Esophagus mucosa (tissue), 1 donor: Measurements from ENCODE around the gene MAST4. TPM values are rescaled to one million over a fixed set of nuclear protein-coding genes. Genes with fewer than 3 reads are reported as not detected.

Experiments
- ATAC-seq: fragments of 200-7000 bp; cut with Tn5 transposase; one replicate; pipeline ENCODE4 v1.9.1; 2020
- total RNA-seq: library from RNA; stranded (reverse); gene quantifications from one replicate; pipeline ENCODE4 v1.2.4, GENCODE V29; 2023
- donor health status: DM: yes; HTN: yes; CAD: no.

MAST4 gene
- total RNA-seq, 1 donor from 2014 or later: 106 TPM

DNA sequence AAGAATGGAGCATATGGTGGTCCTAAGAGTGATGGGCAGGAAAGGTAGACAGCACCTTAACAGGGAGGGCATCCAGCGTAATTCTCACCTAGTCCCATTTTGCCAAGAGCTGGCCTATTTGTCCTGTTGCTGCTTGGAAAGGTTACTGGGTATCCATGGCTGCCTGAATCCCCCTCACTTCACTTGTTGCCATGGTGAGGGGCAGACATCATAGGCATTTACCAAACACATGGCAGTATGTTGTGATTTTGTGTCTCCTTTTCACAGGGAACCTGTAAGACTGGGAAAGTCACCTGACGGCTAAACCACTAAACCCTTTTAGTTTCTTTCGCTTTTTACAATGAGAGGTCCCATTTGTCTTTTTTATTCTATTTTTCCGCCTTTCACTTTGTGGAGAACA is 373.3 kb downstream of the MAST4 start:
- ATAC-seq: no peak

DNA sequence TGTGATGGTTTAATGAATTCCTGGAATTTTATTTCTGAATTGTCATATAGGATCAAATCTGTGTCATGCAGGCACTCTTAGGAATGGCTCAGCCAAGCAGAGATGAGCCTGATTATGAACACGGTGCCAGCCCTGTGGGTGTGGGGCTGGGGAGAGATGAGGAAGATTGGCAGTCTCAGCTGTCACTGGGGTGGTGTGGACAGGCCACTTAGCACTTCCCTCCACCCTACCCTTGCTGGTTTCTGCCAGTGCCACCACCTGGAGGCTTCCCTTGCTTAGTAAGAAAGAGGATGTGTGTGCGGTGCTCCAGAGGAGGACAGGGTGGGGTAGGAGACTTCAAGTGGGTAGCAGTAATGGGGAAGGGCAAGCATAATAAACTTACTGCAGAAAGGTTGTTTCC is 373.8 kb downstream of the MAST4 start:
- no peak for ATAC-seq

DNA sequence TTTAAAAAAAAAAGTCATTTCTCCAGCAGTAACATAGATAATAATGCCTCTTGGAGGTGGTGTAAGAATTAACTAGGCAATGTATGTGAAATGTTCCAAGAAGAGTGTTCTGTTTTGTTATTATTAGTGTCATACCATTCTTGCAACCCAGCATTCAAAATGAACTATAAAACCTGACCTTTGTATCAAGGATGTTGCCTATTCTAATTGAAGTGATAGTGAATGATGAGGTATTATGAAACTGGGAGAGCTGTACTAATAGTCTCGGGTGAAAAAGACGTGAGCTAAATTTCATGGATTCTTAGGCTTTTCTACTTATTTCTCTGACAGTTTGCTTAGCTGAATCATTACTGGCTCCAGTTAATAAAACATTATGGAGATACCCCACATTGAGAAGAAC is 375.8 kb downstream of the MAST4 start:
- ATAC-seq: no peak

DNA sequence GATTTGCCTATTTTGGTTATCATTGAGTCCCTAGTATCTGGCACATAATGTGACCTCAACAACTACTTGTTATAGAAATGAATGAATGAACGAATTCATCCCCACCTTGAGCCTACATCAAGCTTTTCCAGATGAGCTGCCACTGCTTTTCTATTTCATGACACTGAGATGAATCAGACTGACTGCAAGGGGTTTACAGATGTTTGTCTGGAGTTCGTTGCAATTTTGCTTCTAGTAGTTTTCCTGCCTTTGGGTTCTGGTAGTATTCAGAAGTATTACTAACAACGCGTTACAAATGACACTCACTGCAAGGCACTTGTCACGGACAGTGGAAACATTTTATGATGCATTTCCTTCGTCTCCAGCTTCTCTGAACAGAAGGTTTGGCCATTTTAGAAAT is 378.1 kb downstream of the MAST4 start:
- no peak for ATAC-seq

DNA sequence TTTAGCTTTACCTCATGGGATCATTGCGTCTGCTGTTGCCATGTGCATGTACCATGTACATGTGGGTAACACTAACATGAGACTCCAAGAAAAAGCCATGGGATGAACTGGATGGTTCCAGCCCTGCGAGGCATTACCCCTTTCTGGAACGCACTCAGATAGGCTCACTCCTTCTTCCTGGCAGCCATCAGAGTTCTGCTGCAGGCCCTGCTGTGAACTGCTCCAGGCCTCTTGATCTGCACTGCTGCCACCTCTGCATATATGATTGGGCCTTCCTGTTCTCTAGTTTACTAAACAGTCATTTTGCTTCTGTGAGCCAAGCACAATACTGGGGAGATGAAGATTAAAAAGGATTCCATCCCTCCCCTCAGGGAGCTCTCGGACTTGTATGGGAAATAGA is 379.9 kb downstream of the MAST4 start:
- no peak for ATAC-seq

DNA sequence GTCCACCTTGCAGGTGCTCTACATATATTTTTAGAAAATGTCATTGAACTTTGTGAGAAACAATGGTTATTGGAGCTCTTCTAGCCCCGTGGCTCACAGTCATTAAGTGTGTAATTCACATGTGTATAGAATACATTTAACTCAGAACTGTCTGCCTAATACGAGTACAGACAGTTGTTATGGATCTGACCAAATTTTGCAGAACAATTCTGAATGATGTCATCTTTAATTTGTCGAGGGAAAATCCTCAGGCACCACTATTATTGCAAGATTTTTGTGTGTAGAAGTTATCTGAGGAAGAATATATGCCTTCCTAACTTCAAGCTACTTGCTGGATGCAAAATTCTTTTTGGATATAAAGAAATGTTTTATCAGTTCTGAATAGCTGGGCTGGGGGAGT is 383.5 kb downstream of the MAST4 start:
- no peak for ATAC-seq

DNA sequence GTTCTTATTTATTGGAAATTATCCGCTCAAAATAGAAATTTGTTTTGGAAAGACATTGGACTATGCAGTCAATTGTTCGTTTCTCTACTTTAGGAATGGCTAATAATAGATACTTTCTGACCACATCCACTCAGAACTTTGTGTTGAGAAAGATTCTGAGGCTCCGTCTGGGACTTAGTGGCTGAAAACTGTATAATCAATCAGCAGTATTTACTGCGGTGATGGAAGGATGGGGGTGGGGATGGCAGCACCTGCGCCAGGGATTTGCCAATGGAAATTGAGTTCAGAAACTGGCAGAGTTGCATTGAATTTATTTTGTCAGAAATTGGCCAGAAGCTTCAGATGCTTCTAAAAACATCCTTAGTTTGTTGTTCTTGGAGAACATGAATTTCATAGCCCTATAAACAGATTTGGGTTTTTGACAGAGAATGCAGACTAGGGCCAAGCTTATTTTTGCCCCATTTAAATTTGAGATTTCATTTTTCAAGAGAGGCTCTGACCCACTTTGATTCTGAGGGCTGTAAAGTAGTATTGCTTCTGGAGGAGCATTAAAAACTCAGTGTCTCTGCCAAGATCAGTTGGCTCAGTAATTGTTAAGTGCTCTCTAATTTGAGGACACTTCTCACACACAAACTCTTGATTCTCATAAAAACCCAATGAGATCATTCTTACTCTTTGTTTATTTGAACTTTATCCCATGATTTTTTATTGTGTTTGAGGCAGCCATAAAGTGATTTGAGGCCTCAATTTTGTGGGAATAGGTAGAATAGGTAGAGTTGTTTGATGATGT is 385.3 kb downstream of the MAST4 start:
- ATAC-seq: no peak

DNA sequence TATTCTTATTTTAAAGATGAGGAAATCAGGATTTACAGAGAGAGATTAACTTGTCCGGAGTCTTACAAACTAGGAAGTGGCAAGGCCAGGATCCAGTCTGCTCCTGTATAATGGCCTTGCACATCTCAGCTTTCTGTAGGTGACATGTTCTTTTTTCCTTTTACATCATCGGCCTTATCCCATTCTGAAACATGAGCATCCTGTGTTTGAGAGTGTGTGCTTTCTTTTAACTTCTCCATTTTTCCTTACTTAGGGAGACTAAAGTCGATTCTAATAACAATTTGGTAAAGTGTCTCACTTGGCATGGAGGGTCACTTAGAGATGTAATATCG is 385.8 kb downstream of the MAST4 start:
- no peak for ATAC-seq

DNA sequence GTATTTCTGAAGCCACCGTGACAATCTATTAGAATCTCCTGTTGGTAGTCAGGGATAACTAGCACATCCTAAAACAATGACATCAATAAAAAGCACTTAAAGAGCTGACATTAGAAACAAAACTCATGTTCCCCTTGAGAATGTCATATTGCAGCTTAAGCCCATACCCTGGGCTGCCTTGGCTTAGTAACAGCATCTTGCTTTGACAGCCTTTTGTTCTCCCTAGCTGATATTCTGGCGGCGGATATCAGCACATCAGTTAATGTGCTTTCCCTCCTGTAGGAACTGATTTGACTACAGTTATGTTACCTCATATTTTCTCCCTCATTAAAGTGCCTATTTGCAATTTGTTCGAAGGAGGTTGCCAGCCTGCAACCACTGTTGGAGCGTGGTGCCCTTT is 386.3 kb downstream of the MAST4 start:
- no peak for ATAC-seq

DNA sequence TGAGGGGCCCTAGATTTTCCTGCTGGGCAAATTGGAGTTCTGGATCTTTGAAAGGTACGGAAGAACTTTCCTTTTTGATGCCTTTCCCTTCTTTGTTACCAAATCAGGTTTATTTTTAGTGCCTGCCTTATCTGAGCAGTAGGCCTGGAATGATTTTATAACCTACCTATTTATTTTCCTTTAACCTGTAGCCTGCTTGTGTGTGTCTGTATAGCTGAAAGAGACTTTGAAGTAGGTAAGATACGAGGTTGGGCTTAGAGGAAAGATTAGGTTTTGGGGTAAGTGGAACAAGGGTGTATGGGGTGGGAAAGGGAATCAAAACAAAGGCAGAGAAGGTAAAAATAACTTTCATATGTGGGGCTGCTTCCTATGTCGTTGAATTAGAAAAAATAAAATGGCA is 389.2 kb downstream of the MAST4 start:
- no peak for ATAC-seq

DNA sequence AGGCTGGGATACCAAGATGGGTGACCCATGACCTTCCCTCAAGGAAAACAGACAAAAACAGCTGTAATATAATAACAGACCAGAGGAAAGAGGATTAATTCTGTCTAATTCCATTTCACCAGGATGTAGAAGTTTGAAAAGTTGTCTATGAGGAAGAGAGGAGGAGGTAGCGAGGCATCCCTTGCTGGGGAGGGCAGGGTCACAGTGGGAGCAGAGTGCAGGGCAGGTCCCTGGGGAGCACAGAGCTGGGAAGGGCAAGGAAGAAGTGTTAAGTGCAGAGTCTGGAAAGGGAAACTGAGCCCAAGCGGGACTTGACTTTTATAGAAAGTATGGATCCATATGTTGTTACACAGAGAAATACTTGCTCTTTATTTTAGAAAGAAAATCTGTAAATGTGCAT is 389.8 kb downstream of the MAST4 start:
- no peak for ATAC-seq

DNA sequence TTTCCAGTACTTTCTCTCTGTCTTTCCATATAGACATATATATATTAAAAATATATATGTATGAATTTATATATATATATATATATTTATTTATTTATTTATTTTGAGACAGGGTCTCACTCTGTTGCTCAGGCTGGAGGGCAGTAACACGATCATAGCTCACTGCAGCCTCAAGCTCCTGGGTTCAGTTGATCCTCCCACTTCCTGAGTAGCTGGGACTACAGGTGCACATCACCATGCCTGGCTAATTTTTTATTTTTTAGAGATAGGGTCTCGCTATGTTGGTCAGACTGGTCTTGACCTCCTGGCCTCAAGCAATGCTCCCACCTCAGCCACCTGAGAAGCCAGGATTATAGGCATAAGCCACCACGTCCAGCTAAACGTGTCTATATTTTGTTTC is 390.3 kb downstream of the MAST4 start:
- no peak for ATAC-seq

DNA sequence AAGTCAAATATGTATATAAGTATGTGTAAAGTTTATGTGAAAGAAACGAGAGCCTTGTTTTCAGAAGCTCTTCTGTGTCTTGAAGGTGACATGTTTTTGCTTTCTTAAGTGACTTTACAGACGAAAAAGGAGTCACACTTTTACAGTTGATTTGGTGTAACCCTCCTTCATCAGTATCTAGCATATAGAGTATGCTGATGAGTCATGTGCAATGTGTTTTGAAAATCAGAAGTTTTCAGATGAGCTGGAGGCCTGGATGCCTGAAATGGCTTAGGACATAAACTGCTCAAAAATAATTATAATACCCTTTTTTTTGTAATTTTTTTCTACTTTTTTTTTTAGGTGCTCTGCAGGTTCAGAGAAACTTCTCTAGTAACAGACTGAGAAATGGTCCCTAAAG is 390.9 kb downstream of the MAST4 start:
- ATAC-seq: no peak

DNA sequence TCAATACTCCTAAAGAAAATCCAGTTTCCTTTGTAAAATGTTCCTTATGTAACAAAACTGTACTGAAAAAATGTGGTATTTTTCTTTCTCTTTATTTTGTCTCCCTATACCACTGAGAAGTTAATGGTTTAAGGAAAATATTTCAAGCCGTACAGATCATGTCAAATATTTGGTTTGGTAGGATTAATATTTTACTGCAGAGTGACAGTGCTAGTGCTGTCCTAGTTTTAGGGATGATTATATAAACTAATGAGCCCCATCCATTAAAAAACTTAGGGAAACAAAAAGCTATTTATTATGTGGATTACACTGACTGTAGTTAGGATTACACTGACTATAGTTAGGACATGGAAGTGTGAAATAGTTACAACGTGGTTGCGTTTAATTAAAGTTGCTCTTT is 391.3 kb downstream of the MAST4 start:
- ATAC-seq: no peak

DNA sequence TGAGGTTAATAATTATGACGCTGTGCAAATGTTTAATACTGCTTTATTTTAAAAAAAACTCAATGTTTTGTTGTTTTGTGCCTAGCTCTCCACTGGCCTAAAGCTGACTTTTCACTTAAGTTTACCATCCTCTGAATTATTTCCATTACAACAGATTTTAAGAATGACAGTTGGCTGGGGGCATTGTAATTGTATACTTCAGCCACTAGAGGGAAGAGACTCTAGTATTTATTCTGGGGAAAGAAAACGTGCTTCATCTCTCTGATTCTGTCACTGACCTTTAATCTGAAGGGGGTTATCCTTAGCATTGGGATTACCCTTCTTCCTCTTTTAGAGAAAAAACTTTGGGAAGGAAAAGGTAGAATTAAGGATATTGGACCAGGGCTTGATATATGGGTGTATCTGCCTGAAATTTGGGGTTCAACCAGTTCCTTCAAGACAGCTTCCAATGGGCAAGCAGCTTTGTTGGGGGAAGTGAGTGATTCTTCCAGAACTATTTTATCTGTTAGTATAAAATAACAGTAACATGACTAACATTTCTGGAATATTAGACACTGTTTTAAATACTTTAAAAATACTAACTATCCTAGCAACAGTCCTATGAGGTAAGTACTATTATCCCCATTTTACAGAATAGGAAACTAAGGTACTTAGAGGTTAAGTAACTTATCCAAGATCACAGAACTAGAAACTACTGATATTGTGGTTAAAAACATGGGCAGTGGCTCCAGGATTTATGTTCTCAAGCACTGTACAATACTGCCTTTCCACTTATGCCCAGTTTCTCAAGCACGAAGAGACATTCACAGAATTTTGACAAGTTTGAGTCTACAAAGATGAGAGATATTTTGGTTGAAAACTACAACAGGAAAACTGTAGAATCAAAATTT is 392.0 kb downstream of the MAST4 start:
- ATAC-seq: peak; percentile 29

DNA sequence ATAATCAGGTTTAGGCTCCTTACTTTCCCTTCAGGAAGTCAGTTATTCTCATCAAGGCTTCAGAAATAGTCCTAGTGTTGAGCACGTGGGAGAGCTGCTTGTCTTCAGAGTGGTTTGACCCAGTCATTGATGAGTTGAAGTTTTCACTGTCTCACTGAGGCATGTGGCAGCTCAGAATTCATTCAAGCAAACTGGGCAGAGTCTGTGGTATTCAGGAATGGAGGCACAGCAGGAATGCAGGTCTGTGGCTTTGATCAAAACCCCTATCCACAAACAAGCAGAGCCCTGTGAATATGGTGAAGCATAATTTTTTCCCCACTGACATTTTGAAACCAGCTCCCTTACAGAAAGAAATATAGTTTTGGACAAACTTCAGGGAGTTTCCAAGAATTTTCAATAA is 393.1 kb downstream of the MAST4 start:
- peak; percentile 47 for ATAC-seq

DNA sequence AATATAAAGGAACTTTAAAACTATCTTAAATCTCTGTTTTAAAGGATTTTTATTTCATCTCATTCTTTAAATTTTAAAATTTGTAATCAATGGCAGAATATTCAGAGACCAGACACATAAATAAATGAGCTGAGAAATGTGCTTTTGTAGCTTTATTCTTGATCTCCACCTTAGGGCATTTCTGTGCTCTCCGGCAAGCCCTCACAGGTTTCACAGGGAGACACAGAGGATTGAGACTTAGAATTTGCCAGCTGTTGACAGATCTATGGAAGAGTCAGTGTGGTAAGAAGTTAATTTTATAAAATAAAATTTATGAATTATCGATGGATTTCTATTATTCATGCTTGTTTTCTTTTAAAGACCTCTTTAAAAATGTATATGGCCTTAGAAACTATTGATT is 393.6 kb downstream of the MAST4 start:
- ATAC-seq: no peak

DNA sequence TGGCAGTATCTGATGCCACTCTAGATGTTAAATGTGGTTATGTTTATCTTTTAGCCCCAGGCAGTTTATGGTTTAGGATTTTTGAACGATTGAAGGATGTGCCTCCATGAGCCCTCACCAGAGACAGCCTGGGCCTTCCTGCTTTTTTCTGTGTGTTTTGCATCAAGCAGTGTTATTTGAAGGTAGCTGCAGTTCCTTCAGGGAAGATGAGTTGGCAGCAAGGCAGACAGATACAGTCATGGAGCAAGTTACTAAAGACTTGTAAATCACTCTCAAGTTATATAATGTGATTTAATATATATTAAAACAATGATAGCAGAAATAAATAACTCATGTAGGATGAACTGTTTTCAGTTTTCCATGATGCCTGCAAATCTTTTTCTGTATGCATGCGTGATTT is 395.6 kb downstream of the MAST4 start:
- no peak for ATAC-seq

DNA sequence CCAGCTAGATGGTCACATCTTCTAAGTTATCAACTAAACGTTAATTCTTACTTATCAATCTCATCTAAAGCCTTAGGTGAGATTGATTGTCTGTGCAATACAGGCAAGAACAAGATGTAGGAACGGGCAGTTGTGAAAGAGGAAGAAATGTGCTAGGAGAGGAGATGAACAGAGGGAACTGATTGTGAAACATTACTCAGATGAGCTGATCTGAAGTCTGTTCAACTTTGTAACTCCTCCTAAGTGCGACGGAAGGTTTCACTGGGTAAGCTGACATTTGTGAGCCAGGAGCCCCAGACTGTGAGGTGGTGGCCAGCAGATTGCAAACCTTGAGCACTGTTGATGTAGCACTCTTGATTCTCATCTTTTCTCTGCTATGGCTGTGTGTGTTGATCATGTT is 396.4 kb downstream of the MAST4 start:
- ATAC-seq: peak; percentile 53

DNA sequence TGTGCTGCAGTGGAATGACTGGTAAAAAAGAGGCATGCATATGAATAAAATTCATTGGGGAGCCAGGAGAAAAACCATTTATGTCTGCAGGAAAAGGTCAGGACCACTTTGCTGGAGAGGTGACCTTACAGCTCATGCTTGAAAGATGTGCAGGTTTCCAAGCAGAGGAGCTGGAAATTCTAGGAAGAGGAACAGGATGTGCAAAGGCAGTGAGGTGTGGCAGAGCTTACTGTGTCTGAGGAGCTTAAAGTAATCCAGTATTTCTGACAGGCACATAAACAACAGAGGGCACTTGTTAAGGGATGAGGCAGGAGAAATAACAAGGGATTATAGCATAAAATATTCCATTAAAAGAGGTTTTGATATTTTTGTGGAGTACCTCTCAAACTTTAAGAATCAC is 397.3 kb downstream of the MAST4 start:
- ATAC-seq: peak; percentile 75

DNA sequence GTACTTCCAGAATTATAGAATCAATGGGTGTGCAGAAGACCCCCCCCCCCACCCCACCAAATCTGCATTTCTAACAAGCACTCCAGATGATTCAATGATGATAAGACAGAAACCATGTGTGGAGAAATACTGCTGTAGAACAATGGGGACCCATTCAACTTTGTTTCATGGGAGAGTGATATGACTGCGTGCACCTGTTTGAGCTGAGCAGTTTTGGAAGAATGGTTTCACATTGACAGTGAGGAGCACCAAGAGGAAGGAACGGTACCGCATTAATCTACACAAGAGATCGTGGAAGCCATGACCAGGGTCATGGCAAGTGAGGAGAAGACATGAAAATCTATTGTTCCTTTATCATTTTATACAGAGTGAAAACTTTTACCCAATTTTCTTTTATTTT is 397.7 kb downstream of the MAST4 start:
- peak; percentile 22 for ATAC-seq

DNA sequence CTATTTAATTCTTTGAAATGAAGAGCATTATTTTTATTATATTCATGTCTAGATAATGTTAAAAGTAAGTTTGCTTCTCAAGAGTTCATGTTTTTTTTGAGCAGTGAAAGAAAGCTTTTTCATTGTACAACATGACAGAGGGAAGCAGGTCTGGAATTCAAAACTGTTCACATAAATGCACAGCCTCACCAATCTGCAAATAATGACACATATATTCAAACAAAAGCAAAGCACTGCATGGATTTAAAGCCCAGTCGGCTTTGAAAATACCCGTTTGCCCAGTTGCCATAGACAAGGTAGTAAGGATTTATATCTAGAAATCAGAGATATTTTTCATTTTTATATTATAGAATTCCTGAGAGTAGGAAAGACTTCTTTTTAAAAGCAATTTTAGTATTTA is 398.6 kb downstream of the MAST4 start:
- ATAC-seq: peak; percentile 70

DNA sequence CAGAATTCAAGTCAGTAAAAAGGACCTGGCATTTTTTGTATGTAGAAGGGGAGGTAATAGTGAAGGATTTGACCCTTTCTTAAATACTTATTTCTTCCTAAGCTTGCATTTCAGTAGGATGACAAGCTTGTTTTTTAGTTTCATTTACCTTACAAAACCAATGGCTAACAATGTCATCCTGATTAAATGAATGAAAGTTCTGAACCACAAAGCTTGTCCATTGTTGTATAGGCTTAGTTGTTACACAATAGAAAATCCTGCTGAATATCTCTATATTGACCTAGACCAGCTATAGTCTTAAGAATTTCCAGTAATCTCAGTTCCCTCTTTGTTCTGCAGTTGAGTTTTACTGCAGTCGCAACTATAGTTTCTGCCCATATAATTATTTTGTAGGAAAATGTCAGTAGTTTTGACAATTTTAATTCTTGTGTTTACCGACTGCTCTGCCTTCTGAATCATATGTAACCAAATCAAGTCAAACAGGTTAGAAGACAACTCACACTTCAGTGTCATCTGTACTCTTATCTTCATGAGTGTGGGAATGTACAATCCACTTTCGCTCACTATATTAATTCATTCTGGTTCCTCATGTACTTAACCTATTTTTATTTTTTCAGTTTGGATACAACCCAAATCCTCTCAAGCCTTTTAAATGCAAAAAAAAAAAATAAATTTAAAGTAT is 404.7 kb downstream of the MAST4 start:
- ATAC-seq: peak; percentile 62
